NB4 (cell line): ENCODE data around the gene QRICH1.

Source experiments
- CTCF ChIP-seq: IDR thresholded peaks from one replicate; pipeline ENCODE4 v1.5.1; 2012; ENCODE audit warnings: low read depth, low read length
- POLR2A ChIP-seq: IDR thresholded peaks from 2 replicates; pipeline ENCODE4 v1.6.1; 2011; ENCODE audit warnings: mild to moderate bottlenecking; ENCODE audit not compliant: insufficient read length; ENCODE audit errors: extremely low read depth

GRCh38 chr3:49112262-49112661 is 18.4 kb upstream of the QRICH1 start:
- TF ChIP-seq POLR2A (no peak), CTCF (no peak)
